ENCODE measurements around the gene CIDEA. TPM values are rescaled to one million over a fixed set of nuclear protein-coding genes. Genes with fewer than 3 reads are reported as not detected.

The CIDEA gene
- total RNA-seq, 2 donors from 2014 or later: not detected

DNA sequence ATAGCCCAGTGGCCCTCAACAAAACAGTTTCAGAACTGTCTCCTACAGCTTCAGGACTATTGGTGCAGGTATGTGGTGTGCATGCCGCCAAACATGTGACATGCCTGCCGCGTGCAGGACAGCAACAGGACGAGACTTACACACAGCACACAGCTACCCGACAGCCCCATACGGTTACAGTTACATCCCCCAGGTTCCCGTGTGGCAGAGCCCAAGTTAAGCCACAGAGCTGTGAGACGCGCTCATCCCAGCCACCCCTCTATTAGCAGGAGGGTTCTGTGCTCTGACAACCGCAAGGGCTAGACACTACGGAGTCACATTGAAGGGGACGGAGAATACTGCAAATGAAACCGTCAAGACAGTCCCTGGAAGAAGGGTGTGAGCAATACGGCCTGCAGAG lies 37.5 kb downstream of the CIDEA start:
- Histone ChIP-seq H3K9ac (ENCODE audit: extremely low read depth, low read length, poor library complexity, severe bottlenecking) (no peak overlapping the region), H3K27ac (ENCODE audit: low read depth, low read length) (no peak overlapping the region), H3K9me3 (ENCODE audit: control insufficient read depth, low read length) (no peaks in the 10 kb centered on the region), H3K27me3 (ENCODE audit: control insufficient read depth, insufficient read depth, low read length, poor library complexity, severe bottlenecking) (peaks cover 30% of the 10 kb centered on the region), H3K36me3 (ENCODE audit: control insufficient read depth, insufficient read depth, low read length) (no peaks in the 10 kb centered on the region), H3K4me3 (ENCODE audit: low read length) (no peak overlapping the region), H3K4me1 (ENCODE audit: control insufficient read depth, insufficient read depth, low read length) (peaks cover 3% of the 10 kb centered on the region)
- peaks cover 13% of the 10 kb centered on the region for H3K4me1 Mint-ChIP-seq
- TF ChIP-seq CTCF (conservative IDR thresholded peaks at IDR 0.05): no peak
- H3K4me3 Mint-ChIP-seq: no peak overlapping the region
- H3K36me3 Mint-ChIP-seq (ENCODE audit: low read depth): no peaks in the 10 kb centered on the region
- no peaks in the 10 kb centered on the region for H3K9me3 Mint-ChIP-seq
- DNase-seq: no peak
- H3K27ac Mint-ChIP-seq: no peak overlapping the region
- WGBS, 2 experiments (ENCODE audit: insufficient coverage in 1 of 2, insufficient read length in 1 of 2): 90 to 92% methylated on average over 13 to 14 of the region's 14 CpGs
- peaks cover 29% of the 10 kb centered on the region for H3K27me3 Mint-ChIP-seq (ENCODE audit: insufficient read depth)

DNA sequence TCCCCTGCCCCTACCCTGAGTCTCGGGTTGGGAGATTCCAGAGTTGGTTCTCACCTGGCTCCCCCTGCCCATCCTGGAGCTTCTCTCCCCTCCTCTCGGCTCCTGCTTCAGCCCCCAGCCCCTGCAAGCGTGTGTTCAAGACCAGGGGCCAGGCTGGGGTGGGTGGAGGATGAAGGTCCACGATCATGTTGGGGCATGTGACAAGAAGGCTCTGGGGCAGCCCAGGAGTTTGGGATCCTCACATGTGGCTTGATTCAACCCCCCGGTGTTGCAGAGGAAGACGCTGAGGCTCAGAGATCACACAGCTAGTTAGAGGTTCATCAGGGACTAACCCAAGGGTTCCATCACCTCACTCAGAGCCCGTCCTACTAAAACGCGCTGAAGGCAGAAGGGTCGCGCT lies 39.7 kb downstream of the CIDEA start:
- Mint-ChIP-seq H3K4me3 (no peak overlapping the region), H3K27me3 (ENCODE audit: insufficient read depth) (peaks cover 15% of the 10 kb centered on the region), H3K9me3 (peaks cover 2% of the 10 kb centered on the region), H3K36me3 (ENCODE audit: low read depth) (no peaks in the 10 kb centered on the region), H3K4me1 (peaks cover 3% of the 10 kb centered on the region), H3K27ac (no peak overlapping the region)
- peaks cover 8% of the 10 kb centered on the region for H3K27me3 ChIP-seq (ENCODE audit: control insufficient read depth, insufficient read depth, low read length, poor library complexity, severe bottlenecking)
- H3K9me3 ChIP-seq (ENCODE audit: control insufficient read depth, low read length): no peaks in the 10 kb centered on the region
- H3K27ac ChIP-seq (ENCODE audit: low read depth, low read length): no peak overlapping the region
- no peak overlapping the region for H3K4me3 ChIP-seq (ENCODE audit: low read length)
- H3K4me1 ChIP-seq (ENCODE audit: control insufficient read depth, insufficient read depth, low read length): no peaks in the 10 kb centered on the region
- no peak for TF ChIP-seq CTCF (conservative IDR thresholded peaks at IDR 0.05)
- no peak for DNase-seq
- H3K36me3 ChIP-seq (ENCODE audit: control insufficient read depth, insufficient read depth, low read length): no peaks in the 10 kb centered on the region
- 79 to 80% methylated on average over 7 to 11 of the region's 11 CpGs for WGBS, 2 experiments (ENCODE audit: insufficient coverage in 1 of 2, insufficient read length in 1 of 2)
- no peak overlapping the region for H3K9ac ChIP-seq (ENCODE audit: extremely low read depth, low read length, poor library complexity, severe bottlenecking)

DNA sequence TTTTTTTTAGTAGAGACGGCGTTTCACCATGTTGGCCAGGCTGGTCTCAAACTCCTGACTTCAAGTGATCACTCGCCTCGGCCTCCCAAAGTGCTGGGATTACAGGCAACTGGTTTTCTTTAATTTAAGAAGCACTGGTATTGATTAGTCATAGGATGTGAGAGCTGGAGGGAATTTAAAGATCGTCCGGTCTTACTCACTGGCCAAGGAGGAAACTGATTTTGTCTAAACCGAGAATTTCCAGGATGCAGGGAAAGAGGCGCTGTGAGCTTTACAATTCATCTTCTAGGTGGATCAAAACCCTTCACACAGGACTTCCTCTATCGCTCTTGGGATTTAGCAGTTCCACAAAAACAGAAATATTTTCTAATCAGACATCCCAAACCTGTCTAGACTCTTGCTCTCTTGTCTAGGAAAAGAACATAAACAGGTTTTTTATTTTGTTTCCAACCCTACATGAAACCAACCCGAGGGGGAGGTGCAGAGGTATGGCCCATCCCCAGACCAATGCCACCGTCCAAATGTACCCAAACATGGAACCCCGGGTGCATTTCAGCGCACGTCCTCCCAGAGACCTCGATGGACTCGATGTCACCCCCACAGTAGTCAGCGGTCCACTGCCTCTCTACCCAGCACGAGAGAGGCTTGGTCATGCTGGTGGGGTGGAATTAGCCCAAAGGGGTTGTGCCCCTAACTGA lies 41.4 kb downstream of the CIDEA start:
- Histone ChIP-seq H3K27me3 (ENCODE audit: control insufficient read depth, insufficient read depth, low read length, poor library complexity, severe bottlenecking) (peaks cover 6% of the 10 kb centered on the region), H3K9ac (ENCODE audit: extremely low read depth, low read length, poor library complexity, severe bottlenecking) (no peak overlapping the region), H3K27ac (ENCODE audit: low read depth, low read length) (no peak overlapping the region), H3K36me3 (ENCODE audit: control insufficient read depth, insufficient read depth, low read length) (no peaks in the 10 kb centered on the region), H3K4me1 (ENCODE audit: control insufficient read depth, insufficient read depth, low read length) (no peaks in the 10 kb centered on the region), H3K4me3 (ENCODE audit: low read length) (no peak overlapping the region), H3K9me3 (ENCODE audit: control insufficient read depth, low read length) (no peaks in the 10 kb centered on the region)
- DNase-seq: no peak
- Mint-ChIP-seq H3K27ac (no peak overlapping the region), H3K4me3 (no peak overlapping the region), H3K36me3 (ENCODE audit: low read depth) (no peaks in the 10 kb centered on the region), H3K4me1 (no peaks in the 10 kb centered on the region), H3K27me3 (ENCODE audit: insufficient read depth) (peaks cover 7% of the 10 kb centered on the region), H3K9me3 (peaks cover 2% of the 10 kb centered on the region)
- no peak for TF ChIP-seq CTCF (conservative IDR thresholded peaks at IDR 0.05)
- 93 to 95% methylated on average over 10 to 18 of the region's 18 CpGs for WGBS, 2 experiments (ENCODE audit: insufficient coverage in 1 of 2, insufficient read length in 1 of 2)

All from endodermal cell (in vitro differentiated cells).